Measurements from ENCODE around the gene RSPRY1.

RSPRY1 gene

DNA sequence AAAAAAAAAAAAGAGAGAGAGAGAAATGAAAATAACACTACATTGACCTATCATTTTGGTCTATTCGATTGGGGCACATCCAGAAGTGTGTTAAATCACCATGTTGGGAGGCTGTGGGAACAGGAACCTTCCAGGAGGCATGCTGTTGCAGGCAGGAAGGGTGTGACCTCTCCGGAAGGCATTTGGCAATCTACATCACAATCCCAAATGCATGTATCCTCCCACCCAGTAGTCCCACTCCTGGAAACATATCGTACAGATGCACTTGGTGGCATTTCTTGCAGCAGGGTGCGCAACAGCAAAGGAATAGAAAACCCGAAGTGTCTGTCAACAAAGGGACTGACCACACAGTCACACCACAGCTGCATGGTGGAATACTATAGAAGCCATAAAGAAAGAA, 90.5 kb downstream of the RSPRY1 start:
- DNase-seq: no peak

DNA sequence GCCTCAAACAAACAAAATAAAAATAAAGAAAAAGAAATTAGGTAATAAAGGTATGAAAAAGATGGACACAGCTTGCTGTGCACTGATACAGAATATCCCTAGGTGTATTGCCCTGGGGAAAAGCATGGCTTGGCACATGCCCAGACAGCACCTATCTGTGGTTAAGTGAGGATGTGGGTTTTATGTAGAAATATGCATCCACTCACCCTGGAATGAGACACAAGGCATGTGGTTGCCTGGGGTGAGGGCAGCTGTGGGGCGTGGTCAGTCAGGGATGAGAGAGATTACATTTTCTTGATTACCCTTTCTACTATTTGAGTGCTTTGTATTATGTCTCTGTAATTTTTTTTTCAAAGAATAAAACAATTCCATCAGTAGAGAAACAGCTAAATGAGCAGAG, 91.5 kb downstream of the RSPRY1 start:
- DNase-seq: no peak

DNA sequence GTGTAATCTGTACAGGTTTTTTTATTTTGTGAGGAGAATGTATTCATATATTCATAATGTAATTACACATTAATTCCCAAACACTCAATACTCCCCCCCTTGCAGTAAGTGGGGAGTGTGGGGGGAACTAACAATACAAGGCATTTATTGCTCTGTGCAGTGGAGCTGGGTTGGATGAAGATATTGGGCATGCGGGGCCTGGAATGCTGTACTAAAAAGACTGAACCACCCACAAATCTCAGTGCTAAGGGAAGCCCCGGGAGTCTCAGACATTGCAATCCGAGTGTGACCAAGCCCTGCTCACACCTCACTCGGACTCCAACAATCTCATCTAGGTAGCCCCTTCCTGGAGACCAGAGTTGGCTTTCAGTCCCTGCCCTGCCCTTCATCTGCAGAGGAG, 92.4 kb downstream of the RSPRY1 start:
- no peak for DNase-seq

DNA sequence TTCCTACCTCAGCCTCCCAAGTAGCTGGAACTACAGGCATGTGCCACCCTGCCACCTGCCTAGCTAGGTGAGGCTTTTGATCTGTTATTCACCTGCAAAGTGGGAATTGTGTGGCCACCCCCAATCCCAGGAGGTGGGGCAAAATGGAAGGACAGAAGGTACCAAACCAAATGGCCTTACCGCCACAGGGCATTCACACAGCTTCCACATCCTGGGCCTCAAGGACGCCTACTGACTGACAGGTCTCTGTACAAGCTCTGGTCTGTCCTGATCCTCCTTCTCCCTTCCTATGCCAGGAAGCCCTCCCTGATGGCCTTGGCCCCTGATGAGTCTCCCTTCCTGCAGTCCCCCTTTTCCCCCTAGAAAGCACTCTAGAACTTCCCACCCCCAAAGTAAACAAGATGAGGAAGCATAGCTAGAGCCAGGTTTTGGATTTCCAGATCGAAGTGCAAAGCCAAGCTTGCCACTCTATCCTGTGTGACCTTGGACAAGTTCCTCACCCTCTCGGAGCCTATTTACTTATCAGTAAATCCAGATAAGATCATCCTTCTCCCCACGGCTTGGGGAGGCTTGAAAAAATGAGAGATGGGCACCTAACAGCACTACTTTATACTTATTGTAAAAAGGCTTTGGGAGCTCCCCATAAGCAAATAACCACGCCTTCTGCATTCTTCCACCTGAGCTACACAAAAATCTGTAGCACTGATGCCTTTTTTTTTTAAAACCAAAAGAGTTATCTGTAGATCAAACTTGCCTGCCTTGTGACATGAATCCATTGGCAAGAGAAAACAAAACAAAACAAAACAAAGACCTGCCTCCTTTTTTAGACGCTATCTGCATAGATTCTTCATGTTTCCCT, 93.9 kb downstream of the RSPRY1 start:
- DNase-seq: no peak

DNA sequence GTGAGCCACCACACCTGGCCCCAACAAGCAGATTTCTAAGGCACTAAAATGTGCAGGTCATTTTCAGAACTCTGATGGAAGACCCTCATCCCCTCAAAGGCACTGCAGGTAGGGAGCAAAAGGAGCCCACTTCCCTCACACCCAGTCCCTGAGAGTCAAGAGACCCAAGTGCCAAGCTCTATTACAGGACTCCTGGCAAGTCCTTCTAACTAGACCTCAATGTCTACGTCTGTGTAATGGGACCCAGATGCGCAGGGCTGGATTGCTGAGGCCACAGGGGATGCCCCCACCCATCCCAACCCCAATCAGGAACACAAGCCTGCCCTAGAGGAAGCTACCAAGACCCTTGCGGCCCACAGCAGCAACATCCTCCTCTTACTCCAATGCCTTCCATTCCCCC, 95.7 kb downstream of the RSPRY1 start:
- DNase-seq: no peak

DNA sequence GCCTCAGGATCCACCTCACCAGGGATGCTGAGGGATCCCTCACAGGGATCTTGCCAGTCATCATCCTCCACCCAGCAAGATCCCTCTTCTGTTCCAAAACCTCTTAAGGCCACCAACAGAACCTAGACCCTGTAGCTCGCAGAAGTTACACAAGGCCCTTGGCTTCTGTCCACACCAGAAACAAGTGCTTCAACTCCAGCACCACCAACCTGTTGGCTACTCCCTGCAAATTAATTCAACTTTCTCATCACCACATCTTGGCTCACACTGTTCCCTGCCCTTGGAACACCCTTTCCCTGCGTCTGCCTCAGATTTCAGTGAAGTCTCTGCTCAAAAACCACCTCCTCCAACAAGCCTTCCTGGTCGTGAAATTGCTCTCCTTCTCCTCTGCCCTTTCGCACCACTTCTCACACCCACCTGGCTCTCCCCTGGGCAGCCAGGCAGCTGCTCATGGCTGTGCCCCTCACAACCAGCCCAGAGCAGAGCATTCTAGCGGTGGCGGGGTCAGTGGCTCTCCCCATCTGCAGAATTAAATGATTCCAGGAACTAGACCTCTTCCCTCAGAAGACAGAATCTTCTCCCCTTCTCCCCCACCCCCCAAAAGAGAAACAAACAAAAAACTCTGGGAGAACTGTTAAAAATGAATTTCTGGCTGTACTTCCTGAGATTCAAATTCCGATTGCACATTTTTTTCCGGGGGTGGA, 96.5 kb downstream of the RSPRY1 start:
- DNase-seq: no peak

DNA sequence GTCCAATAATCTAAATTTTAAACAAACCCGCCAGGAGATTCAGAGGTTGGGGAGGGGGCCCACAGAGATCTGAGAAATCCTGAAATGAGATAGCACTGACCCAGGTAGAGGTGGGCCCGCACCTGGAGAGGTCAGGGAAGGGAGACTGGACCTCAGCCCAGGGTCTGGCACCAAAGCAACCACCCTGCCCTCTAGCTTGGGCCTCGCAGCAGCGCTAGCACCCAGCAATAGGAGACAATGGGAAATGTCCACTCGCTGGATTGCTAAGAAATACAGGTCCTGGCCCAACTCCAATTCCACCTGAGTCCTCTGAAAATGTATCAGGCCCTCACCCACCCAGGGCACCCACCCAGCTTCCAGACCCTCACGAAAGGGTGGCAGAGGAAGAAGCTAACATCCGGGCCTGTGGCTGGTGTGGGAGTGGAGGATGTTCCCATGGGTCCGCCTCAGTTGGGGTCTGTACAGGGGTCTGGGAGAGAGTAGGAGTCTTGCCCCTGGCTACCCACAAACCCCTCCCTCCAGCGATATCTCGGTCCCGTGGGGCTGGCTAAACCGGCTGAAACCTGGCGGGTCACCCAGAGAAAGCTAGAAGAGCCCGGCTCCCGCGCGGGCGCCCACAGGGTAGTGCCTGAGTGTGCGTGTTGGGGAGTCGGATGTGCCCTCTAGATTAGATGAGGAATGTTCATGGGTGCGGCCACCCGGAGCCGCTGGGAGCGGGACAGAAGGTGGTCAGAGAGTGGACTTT, 97.3 kb downstream of the RSPRY1 start:
- DNase-seq: no peak

DNA sequence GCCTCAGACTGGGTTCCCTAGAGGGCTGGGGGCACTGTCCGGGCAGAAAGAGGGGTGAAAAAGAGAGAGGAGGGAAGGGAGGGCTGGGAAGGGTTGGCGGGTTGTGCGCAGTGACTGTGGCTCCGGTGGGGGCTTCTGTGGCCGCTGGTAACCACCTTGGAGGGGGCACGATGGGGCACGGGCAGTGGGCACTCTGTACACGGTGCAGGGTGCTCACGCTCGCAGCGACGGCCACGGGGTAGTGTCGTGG, 97.8 kb downstream of the RSPRY1 start:
- DNase-seq: no peak

DNA sequence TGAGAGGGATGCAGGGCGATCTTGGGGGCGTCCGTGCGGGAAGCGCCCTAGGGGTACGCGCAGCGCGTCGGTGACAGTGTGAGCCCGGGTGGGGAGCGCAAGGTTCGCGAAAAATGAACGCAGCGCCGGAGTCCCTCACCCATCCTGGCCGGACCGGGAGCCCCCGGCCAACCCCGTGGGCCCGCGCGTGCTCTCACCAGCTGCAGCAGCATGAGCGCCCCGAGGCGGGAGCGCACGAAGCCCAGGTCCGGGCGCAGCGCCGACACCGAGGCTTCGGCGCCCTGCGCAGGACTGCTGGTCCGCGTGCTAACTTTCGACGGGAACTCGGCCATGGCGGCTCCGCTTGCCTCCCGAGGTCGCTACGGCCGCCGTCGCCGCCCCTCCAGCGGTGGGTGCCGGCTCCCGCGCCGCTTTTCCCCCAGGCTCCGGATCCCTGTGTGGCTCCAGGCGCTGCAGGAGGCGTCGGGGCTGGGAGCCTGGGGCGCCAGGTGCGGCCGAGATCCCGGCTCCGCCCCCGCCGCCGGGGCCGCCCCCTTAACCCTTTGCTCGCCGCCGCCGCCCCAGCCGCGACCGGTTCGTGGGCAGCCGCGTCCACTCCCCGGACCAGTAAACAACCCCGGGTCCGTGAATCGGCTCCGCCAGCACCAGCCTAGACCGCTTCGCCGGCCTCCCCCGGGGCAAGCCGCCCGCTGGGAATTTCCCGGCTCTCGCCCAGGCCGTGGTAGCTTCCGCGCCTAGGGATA, 98.3 kb downstream of the RSPRY1 start, which contains the start of gene PLLP:
PLLP (minus strand) TSS at position 464 of the 743 bp plus-strand sequence; CDS start at position 332, 132 bp downstream.
- peak; percentile 41 for DNase-seq

DNA sequence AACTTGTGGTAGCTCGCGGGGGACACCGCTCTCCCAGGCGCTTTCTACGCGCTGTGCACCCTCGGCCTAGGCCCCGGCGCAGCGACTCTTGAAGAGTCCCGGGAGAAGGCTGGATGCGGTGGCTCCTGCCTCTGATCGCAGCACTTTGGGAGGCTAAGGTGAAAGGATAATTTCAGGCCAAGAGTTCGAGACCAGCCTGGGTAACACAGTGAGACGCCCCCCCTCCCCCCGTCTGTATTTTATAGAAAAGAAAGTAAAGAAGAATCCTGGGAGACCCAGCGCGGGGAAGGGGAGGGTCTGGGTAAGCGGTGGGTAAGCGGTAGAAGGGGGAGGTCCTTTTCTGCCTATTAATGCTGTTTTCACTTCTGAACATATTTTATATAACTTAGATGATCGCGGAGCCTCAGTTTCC, 98.8 kb downstream of the RSPRY1 start:
- DNase-seq: no peak

DNA sequence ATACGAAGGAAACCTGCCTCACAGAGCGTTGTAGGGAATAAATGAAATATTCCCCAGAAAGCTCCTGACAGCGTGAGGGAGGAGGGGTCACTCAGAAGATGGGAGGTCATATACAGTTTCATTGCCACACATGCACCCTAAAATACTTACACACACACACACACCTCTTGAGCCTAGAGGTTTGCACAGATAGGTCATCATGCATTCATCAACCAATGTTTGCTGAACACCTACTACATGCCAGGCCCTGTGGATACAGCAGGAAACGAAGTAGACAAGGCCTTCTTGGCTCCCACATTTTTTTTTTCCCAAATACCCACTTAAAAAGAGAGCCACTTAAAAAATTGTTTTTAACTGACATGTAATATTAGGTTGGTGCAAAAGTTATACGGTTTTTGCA, 99.2 kb downstream of the RSPRY1 start:
- no peak for DNase-seq

DNA sequence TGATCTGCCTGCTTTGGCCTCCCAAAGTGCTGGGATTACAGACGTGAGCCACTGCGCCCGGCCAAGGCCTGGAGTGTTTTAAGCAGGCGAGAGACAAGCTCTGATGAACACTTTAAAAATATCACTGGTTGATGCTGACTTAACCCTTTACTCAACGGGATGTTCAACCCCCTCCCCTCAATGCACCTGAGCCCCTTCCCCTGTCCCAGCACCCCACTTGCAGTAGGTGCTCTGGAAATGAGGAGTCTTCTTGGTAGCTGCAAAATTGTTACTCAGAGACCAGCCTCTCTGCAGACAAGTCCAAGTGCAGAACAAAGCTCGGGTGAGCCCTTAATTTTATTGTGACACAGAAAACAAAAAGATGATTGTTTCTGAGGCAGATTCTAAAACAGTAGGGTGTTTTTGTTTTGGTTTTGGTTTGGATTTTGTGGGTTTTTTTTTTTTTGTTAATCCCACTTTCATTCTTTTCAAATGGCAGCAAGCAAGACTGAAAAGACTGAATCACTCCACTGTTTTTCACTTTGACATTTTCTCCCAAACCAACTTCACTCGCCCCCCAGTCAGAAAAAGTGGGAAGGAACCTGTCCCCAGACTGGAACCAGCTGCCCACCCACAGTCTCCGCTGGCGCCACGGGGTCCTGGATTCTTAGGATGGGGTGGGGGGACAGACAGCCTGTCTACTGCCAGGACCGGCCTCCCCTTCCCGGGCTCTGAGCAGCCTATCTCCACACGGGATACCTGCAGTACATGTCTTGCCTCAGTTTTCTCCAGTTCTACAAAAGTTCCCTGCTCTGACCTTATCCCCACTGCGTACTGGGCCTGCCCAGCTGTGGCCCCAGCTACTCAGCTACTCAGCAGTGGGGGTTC, 103.5 kb downstream of the RSPRY1 start:
- no peak for DNase-seq

Measured in NCI-H1436 (cell line).